ENCODE results near the gene NDRG2. TPM values are rescaled to one million over a fixed set of nuclear protein-coding genes. Genes with fewer than 3 reads are reported as not detected.

NDRG2 gene
- total and polyA plus RNA-seq, 12 donors: 242 to 420 (median 293) TPM

GRCh38 chr14:21003788-21004346 lies 21.0 kb downstream of the NDRG2 start:
- intact Hi-C loops (cut with DNase I): no loop called here
- H3K27me3 ChIP-seq: no peaks in the 10 kb centered on the region

GRCh38 chr14:21001218-21001617 lies 23.6 kb downstream of the NDRG2 start:
- Histone ChIP-seq H3K36me3 (peaks cover 0 to 19% (median 11%) of the 10 kb centered on the region in 9 donors), H3K27me3 (no peaks in the 10 kb centered on the region), H3K9me3 (no peaks in the 10 kb centered on the region), H3K4me3 (no peak overlapping the region), H3K4me1 (peaks cover 0 to 17% (median 0%) of the 10 kb centered on the region in 9 donors), H3K27ac (no peak overlapping the region)
- DNase-seq (no peak), ATAC-seq (peak in 1 of 8 donors; percentile 35)
- 61 to 68% methylated on average over 7 of the region's 7 CpGs for WGBS, 2 donors
- TF ChIP-seq, protein P1, sequence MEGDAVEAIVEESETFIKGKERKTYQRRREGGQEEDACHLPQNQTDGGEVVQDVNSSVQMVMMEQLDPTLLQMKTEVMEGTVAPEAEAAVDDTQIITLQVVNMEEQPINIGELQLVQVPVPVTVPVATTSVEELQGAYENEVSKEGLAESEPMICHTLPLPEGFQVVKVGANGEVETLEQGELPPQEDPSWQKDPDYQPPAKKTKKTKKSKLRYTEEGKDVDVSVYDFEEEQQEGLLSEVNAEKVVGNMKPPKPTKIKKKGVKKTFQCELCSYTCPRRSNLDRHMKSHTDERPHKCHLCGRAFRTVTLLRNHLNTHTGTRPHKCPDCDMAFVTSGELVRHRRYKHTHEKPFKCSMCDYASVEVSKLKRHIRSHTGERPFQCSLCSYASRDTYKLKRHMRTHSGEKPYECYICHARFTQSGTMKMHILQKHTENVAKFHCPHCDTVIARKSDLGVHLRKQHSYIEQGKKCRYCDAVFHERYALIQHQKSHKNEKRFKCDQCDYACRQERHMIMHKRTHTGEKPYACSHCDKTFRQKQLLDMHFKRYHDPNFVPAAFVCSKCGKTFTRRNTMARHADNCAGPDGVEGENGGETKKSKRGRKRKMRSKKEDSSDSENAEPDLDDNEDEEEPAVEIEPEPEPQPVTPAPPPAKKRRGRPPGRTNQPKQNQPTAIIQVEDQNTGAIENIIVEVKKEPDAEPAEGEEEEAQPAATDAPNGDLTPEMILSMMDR (IDR thresholded peaks at IDR 0.05): no peak
- intact Hi-C loops (cut with DNase I): no loop called here

More at GRCh38 chr14:21003788-21004346, 21.0 kb downstream of the NDRG2 start:
- TF ChIP-seq, protein P1 (IDR thresholded peaks at IDR 0.05): no peak
- Histone ChIP-seq H3K4me3 (peak overlapping the region in 9 of 10 donors; percentile 20 to 58 (median 48)), H3K36me3 (no peaks in the 10 kb centered on the region), H3K9me3 (no peaks in the 10 kb centered on the region), H3K27ac (peak overlapping the region; percentile 53 to 90 (median 74)), H3K4me1 (peaks cover 0 to 23% (median 0%) of the 10 kb centered on the region in 9 donors)
- peak in 1 of 2 donors; percentile 28 for DNase-seq
- peak; percentile 60 to 87 (median 75) for ATAC-seq
- WGBS, 2 donors: 49% methylated on average over 14 of the region's 14 CpGs

DNA sequence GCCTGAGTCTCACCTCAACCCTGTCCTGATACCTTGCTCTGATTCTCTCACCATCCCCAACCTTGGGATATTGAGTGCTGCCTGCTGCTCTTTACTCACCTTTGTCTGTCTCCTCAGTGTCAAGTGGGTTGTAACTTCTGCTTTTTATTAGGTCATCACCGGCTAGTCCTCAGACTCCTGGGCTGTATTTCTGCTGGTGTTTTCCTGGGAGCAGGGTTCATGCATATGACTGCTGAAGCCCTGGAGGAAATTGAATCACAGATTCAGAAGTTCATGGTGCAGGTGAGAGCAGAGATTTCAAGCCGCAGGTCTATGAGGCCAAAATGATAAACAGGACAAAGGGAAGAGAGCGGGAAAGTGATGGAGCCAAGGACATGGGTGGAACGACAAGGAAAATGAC lies 25.3 kb downstream of the NDRG2 start:
- no peak overlapping the region for H3K27ac ChIP-seq
- H3K9me3 ChIP-seq: no peaks in the 10 kb centered on the region
- DNase-seq (no peak), ATAC-seq (no peak)
- H3K4me1 ChIP-seq: peaks cover 0 to 14% (median 0%) of the 10 kb centered on the region in 9 donors
- 76% methylated on average over 4 of the region's 4 CpGs for WGBS, 2 donors
- H3K36me3 ChIP-seq: peaks cover 0 to 35% (median 28%) of the 10 kb centered on the region in 9 donors
- no peaks in the 10 kb centered on the region for H3K27me3 ChIP-seq
- TF ChIP-seq, protein P1 (IDR thresholded peaks at IDR 0.05): no peak
- intact Hi-C loops (cut with DNase I): no loop called here
- no peak overlapping the region for H3K4me3 ChIP-seq

DNA sequence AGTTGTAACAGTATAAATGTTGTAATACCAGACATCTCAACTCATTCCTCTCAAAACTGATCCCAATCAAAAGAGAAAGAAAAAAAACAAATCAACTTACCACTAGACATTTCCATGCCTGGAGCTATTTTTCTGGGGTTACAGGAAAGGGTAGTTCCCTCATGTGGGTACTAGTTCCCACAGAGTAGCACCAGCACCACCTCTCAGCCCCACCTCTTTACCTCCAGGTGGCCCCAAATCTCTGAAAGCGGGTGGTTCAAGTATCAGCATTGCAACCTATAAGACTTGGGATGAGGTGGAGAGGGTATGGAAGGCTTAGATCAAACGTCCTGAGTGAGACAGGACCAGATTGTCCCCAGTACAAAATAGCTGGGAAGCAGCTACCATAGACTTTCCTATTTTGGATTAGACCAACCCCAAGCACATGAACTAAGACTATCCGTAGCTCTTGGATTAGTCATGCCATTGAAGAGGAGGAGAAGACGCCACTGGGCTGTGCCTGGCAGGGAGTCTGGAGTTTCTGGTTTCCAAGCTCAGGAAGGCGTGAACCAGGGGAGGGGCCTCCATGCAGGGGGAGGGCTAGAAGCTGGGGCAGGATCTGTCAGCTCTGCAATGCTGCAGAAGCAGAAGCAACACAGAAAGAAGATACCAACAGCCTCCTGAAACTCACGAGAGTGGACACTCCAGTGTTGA lies 26.0 kb downstream of the NDRG2 start, which contains the start of gene SLC39A2:
TSS of gene SLC39A2 (plus strand) at position 620 of the 693 bp plus-strand sequence. CDS start 154 bp downstream, outside the sequence.
- intact Hi-C loops (cut with DNase I): no loop called here
- TF ChIP-seq, protein P1 (IDR thresholded peaks at IDR 0.05): no peak
- ATAC-seq: peak; percentile 31 to 69 (median 57)
- H3K4me1 ChIP-seq: peaks cover 0 to 13% (median 0%) of the 10 kb centered on the region in 9 donors
- no peak within 1 kb of the TSS for H3K27ac ChIP-seq
- no peaks in the 10 kb centered on the region for H3K27me3 ChIP-seq
- 57 to 60% methylated on average over 6 of the region's 6 CpGs for WGBS, 2 donors
- H3K9me3 ChIP-seq: no peaks in the 10 kb centered on the region
- H3K4me3 ChIP-seq: no peak within 1 kb of the TSS
- H3K36me3 ChIP-seq: peaks cover 0 to 43% (median 35%) of the 10 kb centered on the region in 9 donors
- DNase-seq: peak; percentile 25 to 45

All from heart right ventricle (tissue), 16 donors.